HG03108 (cell line): ENCODE data around the gene TAAR9.

Experiments
- ATAC-seq: cut with Tn5 transposase; IDR thresholded peaks from one replicate; pipeline ENCODE4 v1.9.1; 2021; ENCODE audit warnings: moderate library complexity; ENCODE audit not compliant: unreplicated experiment

The TAAR9 gene

DNA sequence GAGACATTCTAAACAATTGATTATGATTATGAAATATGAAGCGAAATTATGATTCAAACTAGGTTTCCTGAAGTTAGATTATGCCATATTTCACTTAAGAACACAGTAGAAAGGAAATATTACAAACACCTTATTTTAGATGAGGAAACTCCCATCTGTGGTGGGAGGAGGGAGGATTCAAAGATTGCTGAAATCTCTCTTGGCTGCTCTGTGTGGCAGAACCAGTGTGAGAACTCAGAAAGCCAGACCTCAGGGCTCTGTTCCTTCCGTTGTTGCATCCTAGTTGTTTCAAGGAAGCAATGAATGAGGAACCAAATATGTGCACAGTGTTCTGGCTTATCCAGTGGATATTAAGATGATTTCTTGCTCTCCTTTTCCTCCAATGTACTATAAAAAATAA is 49.3 kb downstream of the TAAR9 start:
- no peak for ATAC-seq
